K562 (cell line): ENCODE measurements around the gene GFOD2.

Experiments
- ARNT ChIP-seq, 2 experiments: fragments of 450-650 bp; IDR thresholded peaks; 2 replicates each; pipeline ENCODE4 v1.6.1; 2016; ENCODE audit warnings: mild to moderate bottlenecking in 1 of 2
- CTCF ChIP-seq, 3 experiments: IDR thresholded peaks in 2 of 3; conservative IDR thresholded peaks in 1 of 3; 2 replicates each; pipeline ENCODE4 v1.5.1; 2011 to 2012; ENCODE audit warnings: low read length in 3 of 3, mild to moderate bottlenecking in 3 of 3, control low read depth in 2 of 3, improper control_type of control experiment in 1 of 3, inconsistent platforms in 1 of 3, low read depth in 1 of 3, mixed read lengths in 1 of 3, moderate library complexity in 1 of 3; ENCODE audit not compliant: insufficient read depth in 2 of 3
- EP300 ChIP-seq: IDR thresholded peaks from 2 replicates; pipeline ENCODE4 v1.6.1; 2012; ENCODE audit warnings: low read length, improper control_type of control experiment
- FOXK1 ChIP-seq: sonication (generic); formaldehyde crosslinking; IDR thresholded peaks from 2 replicates; pipeline ENCODE4 v1.8.0; 2022; ENCODE audit warnings: missing genetic modification reagents, mild to moderate bottlenecking, borderline replicate concordance
- POLR2A ChIP-seq: fragments of 450-650 bp; conservative IDR thresholded peaks from 2 replicates; pipeline ENCODE4 v1.6.1; 2016
- SNAPC5 ChIP-seq: fragments of 250-450 bp; sonication (Bioruptor Pico); IDR thresholded peaks from 2 replicates; pipeline ENCODE4 v1.8.0; 2021; ENCODE audit warnings: moderate library complexity, mild to moderate bottlenecking, inconsistent platforms
- TCF7 ChIP-seq: sonication (generic); IDR thresholded peaks from 2 replicates; pipeline ENCODE4 v1.6.1; 2016; ENCODE audit warnings: antibody characterized with exemption, borderline replicate concordance
- TF ChIP-seq, protein P1 (sequence below): fragments of 200-400 bp; formaldehyde crosslinking; IDR thresholded peaks from 2 replicates; pipeline ENCODE4 v1.6.1; 2017; ENCODE audit warnings: mild to moderate bottlenecking, low read depth, low read length, moderate library complexity
- TF ChIP-seq, protein P2 (sequence below), 2 experiments: fragments of 450-650 bp in 1 of 2; sonication (generic) in 1 of 2; formaldehyde crosslinking in 1 of 2; IDR thresholded peaks in 1 of 2; conservative IDR thresholded peaks in 1 of 2; 2 replicates each; pipeline versions ENCODE4 v1.6.1 to v1.8.1; 2016 to 2023; ENCODE audit warnings: mild to moderate bottlenecking in 2 of 2, moderate library complexity in 2 of 2, inconsistent platforms in 1 of 2, missing genetic modification reagents in 1 of 2

DNA sequence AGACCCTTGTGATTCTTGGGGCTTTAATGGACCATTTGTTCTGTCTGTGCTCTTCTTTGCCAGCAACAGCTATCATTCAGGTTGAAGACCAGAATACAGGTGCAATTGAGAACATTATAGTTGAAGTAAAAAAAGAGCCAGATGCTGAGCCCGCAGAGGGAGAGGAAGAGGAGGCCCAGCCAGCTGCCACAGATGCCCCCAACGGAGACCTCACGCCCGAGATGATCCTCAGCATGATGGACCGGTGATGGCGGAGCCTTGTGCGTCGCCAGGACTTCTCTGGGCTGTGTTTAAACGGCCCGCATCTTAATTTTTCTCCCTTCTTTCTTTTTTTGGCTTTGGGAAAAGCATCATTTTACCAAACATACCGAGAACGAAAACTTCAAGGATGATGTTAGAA lies 81.5 kb downstream of the GFOD2 start:
- TF ChIP-seq TCF7 (no peak), CTCF (IDR thresholded peaks at IDR 0.05 in 2 of 3, conservative IDR thresholded peaks at IDR 0.05 in 1 of 3; ENCODE audit: insufficient read depth in 2 of 3, low read depth in 1 of 3, low read length in 3 of 3) (no peak), FOXK1 (CRISPR knock-in tag) (no peak), ARNT (IDR thresholded peaks at IDR 0.05) (no peak), EP300 (no peak), POLR2A (no peak), SNAPC5 (no peak)
- TF ChIP-seq, protein P1, sequence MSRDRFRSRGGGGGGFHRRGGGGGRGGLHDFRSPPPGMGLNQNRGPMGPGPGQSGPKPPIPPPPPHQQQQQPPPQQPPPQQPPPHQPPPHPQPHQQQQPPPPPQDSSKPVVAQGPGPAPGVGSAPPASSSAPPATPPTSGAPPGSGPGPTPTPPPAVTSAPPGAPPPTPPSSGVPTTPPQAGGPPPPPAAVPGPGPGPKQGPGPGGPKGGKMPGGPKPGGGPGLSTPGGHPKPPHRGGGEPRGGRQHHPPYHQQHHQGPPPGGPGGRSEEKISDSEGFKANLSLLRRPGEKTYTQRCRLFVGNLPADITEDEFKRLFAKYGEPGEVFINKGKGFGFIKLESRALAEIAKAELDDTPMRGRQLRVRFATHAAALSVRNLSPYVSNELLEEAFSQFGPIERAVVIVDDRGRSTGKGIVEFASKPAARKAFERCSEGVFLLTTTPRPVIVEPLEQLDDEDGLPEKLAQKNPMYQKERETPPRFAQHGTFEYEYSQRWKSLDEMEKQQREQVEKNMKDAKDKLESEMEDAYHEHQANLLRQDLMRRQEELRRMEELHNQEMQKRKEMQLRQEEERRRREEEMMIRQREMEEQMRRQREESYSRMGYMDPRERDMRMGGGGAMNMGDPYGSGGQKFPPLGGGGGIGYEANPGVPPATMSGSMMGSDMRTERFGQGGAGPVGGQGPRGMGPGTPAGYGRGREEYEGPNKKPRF: no peak
- TF ChIP-seq, protein P2, sequence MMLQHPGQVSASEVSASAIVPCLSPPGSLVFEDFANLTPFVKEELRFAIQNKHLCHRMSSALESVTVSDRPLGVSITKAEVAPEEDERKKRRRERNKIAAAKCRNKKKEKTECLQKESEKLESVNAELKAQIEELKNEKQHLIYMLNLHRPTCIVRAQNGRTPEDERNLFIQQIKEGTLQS (IDR thresholded peaks at IDR 0.05): no peak
- TF ChIP-seq, protein P2 (CRISPR knock-in tag; conservative IDR thresholded peaks at IDR 0.05): no peak
